Colonic mucosa (tissue), 4 donors: Measurements from ENCODE around the gene ZNF385C. TPM values are rescaled to one million over a fixed set of nuclear protein-coding genes. Genes with fewer than 3 reads are reported as not detected.

ENCODE experiments used
- DNase-seq: peaks from one replicate; pipeline ENCODE4 v3.0.0-alpha.2; 2020
- H3K27ac ChIP-seq: fragments of 200-600 bp; one replicate; pipeline ENCODE4 v1.8.0; 2021
- H3K27me3 ChIP-seq: fragments of 200-600 bp; one replicate; pipeline ENCODE4 v1.8.0; 2021
- H3K36me3 ChIP-seq: fragments of 200-600 bp; one replicate; pipeline ENCODE4 v1.8.0; 2021
- H3K4me1 ChIP-seq: fragments of 200-600 bp; one replicate; pipeline ENCODE4 v1.8.0; 2021; ENCODE audit warnings: mild to moderate bottlenecking
- H3K4me3 ChIP-seq: fragments of 200-600 bp; one replicate; pipeline ENCODE4 v1.8.0; 2021
- H3K9ac ChIP-seq, 2 donors: one replicate each; pipeline ENCODE4 v1.7.0; 2013; ENCODE audit warnings: control low read depth in 2 of 2, low read depth in 2 of 2, low read length in 2 of 2
- H3K9me3 ChIP-seq: fragments of 200-600 bp; one replicate; pipeline ENCODE4 v1.8.0; 2021
- intact Hi-C: fragments of 100-400 bp; cut with DNase I; formaldehyde crosslinking; loops from one replicate; pipeline ENCODE4 v1.14.1; 2022
- total RNA-seq, 2 donors: library from RNA; stranded (reverse); fragmentation: NEBNext Ultra II Directional in 1 of 2; extraction: Animal tissue kit (Norgen Biotek cat#: 25700) in 1 of 2; gene quantifications; one replicate each; pipeline ENCODE4 v1.2.1, GENCODE V29; 2021
- TF ChIP-seq, protein P1 (sequence below): fragments of 200-600 bp; IDR thresholded peaks from one replicate; pipeline ENCODE4 v1.8.0; 2022; ENCODE audit warnings: antibody characterized with exemption, mild to moderate bottlenecking
- donor health status: healthy.
- donor health status: DM: no; HTN: no; CAD: no.
- donor health status: DM: no; HTN: no; CAD: no.

ZNF385C gene
- total RNA-seq, 2 donors from 2014 or later, result 0.20 to 0.32 TPM

DNA sequence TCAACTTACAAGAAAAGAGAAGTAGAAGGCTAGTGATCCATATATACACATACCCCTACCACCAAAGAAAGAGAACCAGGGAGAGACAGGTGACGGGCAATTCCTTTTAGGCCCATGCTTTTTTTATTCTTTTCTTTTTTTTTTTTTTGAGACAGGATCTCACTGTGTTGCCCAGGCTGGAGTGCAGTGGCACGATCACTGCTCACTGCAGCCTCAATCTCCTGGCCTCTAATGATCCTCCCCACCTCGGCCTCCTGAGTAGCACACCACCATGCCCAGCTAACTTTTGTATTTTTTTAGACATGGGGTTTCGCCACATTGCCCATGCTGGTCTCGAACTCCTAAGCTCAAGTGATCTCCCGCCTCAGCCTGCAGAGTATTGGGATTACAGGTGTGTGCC, 29.1 kb upstream of the ZNF385C start:
- Histone ChIP-seq H3K9me3 (no peaks in the 10 kb centered on the region), H3K4me1 (peaks cover 9% of the 10 kb centered on the region), H3K27ac (no peak overlapping the region), H3K4me3 (no peak overlapping the region), H3K27me3 (no peaks in the 10 kb centered on the region), H3K36me3 (peaks cover 16% of the 10 kb centered on the region), H3K9ac (no peak overlapping the region)
- intact Hi-C loops, result no loop called here
- DNase-seq, result no peak
- TF ChIP-seq, protein P1, sequence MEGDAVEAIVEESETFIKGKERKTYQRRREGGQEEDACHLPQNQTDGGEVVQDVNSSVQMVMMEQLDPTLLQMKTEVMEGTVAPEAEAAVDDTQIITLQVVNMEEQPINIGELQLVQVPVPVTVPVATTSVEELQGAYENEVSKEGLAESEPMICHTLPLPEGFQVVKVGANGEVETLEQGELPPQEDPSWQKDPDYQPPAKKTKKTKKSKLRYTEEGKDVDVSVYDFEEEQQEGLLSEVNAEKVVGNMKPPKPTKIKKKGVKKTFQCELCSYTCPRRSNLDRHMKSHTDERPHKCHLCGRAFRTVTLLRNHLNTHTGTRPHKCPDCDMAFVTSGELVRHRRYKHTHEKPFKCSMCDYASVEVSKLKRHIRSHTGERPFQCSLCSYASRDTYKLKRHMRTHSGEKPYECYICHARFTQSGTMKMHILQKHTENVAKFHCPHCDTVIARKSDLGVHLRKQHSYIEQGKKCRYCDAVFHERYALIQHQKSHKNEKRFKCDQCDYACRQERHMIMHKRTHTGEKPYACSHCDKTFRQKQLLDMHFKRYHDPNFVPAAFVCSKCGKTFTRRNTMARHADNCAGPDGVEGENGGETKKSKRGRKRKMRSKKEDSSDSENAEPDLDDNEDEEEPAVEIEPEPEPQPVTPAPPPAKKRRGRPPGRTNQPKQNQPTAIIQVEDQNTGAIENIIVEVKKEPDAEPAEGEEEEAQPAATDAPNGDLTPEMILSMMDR, result no peak

DNA sequence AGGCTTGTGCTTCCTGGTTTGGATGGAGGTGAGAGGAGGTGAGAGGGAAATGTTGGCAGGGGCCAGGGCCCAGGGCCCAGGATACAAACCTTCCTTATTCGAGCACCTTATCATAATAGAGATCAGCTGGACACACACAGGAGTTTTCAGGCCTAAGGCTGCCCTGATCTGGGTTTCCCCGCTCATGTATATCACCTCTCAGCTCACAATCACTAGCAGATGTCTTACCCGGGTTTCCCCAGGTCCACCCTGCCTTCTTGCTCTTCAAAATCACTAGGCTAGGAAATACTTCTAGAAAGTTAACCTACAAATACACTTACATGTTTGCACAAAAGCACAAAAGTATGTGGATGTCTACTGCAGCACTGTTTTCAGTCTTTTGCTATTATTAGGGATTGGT, 28.6 kb upstream of the ZNF385C start:
- DNase-seq, result no peak
- Histone ChIP-seq H3K36me3 (peaks cover 16% of the 10 kb centered on the region), H3K9me3 (no peaks in the 10 kb centered on the region), H3K4me3 (no peak overlapping the region), H3K27me3 (no peaks in the 10 kb centered on the region), H3K27ac (no peak overlapping the region), H3K4me1 (peaks cover 8% of the 10 kb centered on the region), H3K9ac (no peak overlapping the region)
- TF ChIP-seq, protein P1, result no peak
- intact Hi-C loops, result no loop called here

DNA sequence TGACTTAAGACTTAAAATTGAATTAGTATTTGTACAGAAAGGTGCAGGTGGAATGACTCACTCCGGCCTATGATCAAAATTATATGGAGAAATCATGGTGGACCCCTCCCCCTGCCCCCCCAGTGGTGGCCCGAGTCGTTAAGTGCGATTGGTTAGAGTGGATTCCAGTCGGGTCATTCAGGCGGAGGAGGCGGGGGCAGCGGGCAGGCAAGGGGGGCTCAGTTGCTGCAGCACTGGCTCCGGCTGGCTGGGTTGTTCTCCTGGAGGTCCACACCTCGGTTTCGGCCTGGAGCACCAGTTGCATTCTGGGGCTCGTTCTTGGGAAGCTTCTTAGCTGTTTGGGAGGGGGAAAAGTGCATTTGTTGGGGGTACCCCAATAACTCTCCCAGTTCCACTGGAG, 27.3 kb upstream of the ZNF385C start:
- H3K27ac ChIP-seq, result no peak overlapping the region
- no peak overlapping the region for H3K9ac ChIP-seq
- H3K27me3 ChIP-seq, result no peaks in the 10 kb centered on the region
- no peak overlapping the region for H3K4me3 ChIP-seq
- H3K36me3 ChIP-seq, result peaks cover 16% of the 10 kb centered on the region
- TF ChIP-seq, protein P1, result no peak
- H3K4me1 ChIP-seq, result peaks cover 14% of the 10 kb centered on the region
- H3K9me3 ChIP-seq, result no peaks in the 10 kb centered on the region
- intact Hi-C loops, result no loop called here
- DNase-seq, result no peak

DNA sequence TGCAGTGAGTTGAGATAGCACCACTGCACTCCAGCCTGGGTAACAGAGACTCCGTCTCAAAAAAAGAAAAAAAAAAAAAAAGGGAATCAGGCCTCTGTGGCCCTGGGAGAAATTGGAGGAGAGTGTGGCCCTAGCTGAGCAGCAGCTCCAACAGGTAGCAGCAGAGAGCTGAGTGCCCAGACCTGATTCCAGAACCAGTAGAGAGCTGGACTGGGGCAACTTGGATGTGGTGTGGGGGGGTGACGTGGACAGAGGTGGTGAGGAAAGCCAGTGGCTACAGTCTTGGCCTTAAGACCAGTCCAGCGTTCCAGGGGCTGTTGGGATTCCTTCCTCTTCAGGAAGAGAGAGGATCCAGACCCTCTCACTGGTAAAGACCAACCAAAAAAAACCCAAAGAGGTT, 26.0 kb upstream of the ZNF385C start:
- Histone ChIP-seq H3K27ac (no peak overlapping the region), H3K9ac (no peak overlapping the region), H3K4me3 (no peak overlapping the region), H3K36me3 (peaks cover 8% of the 10 kb centered on the region), H3K27me3 (no peaks in the 10 kb centered on the region), H3K9me3 (no peaks in the 10 kb centered on the region), H3K4me1 (peaks cover 14% of the 10 kb centered on the region)
- DNase-seq, result no peak
- TF ChIP-seq, protein P1, result no peak
- intact Hi-C loops, result no loop called here

DNA sequence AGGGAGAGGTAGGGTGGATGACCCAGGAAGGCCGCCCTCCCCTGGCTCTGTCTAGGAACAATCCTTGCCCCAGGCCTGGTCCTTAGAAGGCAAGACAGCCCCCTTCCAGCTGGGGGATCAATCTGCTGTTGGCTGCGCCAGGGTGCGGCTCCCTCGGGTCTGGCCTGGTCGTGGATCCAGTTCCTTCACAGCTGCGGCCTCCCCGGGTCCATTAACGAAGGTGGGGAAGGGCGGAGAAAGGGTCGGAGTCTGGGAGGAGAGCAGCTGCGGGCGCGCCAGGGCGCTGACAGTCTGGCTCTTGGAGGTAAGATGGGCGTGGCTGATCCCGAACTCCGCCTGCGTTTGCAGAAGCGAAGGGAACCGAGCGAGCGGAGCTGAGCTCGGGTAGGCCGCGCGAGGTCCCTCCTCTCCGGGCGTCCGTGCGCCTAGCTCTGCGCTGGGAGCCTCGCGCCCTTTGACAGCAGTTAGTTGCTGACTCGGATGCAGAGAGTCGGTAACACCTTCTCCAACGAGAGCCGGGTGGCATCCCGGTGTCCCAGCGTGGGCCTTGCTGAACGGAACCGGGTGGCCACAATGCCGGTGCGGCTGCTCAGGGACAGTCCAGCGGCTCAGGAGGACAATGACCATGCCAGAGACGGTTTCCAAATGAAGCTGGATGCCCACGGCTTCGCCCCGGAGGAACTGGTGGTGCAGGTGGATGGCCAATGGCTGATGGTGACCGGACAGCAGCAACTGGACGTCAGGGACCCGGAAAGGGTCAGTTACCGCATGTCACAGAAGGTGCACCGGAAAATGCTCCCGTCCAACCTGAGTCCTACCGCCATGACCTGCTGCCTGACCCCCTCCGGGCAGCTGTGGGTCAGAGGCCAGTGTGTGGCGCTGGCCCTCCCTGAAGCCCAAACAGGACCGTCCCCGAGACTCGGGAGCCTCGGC, 24.4 kb upstream of the ZNF385C start, which contains the start of gene HSPB9:
HSPB9 (plus strand) TSS at position 434 of the 933 bp plus-strand sequence; CDS start at position 481, 47 bp downstream.
- intact Hi-C loops, result no loop called here
- no peaks in the 10 kb centered on the region for H3K9me3 ChIP-seq
- peak within 1 kb of the TSS; percentile 9 for H3K4me3 ChIP-seq
- H3K36me3 ChIP-seq, result no peaks in the 10 kb centered on the region
- peak within 1 kb of the TSS; percentile 60 for H3K27ac ChIP-seq
- no peaks in the 10 kb centered on the region for H3K27me3 ChIP-seq
- TF ChIP-seq, protein P1, result no peak
- peak; percentile 87 for DNase-seq
- peak within 1 kb of the TSS; percentile 57 to 63 for H3K9ac ChIP-seq
- peaks cover 14% of the 10 kb centered on the region for H3K4me1 ChIP-seq
